A549 treated with Hydrocortisone at 1 μM for 4 hours (cell line): Measurements from ENCODE around the gene SLC12A2. TPM values are rescaled to one million over a fixed set of nuclear protein-coding genes. Genes with fewer than 3 reads are reported as not detected.

Experiments used
- total RNA-seq: library from RNA; stranded (reverse); fragments of 200-300 nt; extraction: Qiagen RNA extraction; gene quantifications from 5 replicates; pipeline ENCODE4 v1.2.3, GENCODE V29; 2022

The SLC12A2 gene
- total RNA-seq = 9.2 to 14.9 TPM (median 12.9 TPM) in 5 replicates

DNA sequence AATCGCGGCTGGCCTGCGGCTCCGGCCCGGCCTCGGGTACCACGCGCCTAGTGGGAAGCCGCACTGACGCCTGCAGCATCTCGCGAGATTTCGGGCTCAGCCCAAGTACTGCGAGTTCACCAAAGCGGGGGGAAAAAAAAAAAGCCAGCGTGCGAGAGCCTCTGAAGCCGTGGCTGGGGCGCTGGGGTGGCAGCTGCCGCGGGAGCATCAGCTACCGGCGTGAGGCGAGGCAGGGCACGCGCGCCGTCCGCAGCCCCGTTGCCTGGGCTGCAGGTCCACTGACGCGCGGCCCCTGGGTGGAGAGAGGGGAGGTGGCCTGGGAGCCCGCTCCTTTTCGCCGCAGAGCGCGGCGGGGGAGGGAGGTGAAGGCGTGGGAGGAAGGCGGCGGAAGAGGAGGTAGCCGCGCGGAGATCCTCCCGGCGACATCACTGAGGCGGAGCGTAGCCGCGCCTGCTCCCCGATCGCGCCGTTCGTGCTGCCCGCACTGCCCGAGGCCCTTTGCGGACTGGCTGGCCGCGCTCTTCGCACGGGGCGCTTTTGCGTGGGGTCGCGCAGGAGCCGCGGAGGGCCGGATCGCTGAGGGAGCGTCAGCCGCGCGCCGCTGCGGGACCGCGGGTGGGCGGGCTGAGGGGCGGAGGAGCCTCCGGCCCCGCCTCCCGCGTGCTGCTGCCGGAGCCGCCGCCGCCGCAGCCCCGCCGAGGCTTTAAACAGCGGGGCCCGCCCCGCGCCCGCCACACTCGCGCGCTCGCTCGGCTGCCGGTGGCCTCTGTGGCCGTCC lies at the start of gene SLC12A2:
Gene SLC12A2, plus strand, starts transcription at position 734 of the 778 bp plus-strand sequence. CDS start 189 bp downstream, outside the sequence.

